ENCODE data around the gene ASNSD1. TPM values are rescaled to one million over a fixed set of nuclear protein-coding genes. Genes with fewer than 3 reads are reported as not detected.
"Not testable (repeated sequence)": the region's sequence is repeated elsewhere in the genome, so short reads cannot be mapped to it uniquely, and the experiment has no call there.

Gene ASNSD1
- total and polyA plus RNA-seq, 5 donors from 2014 or later = 46.3 to 84.5 (median 56.8) TPM

DNA sequence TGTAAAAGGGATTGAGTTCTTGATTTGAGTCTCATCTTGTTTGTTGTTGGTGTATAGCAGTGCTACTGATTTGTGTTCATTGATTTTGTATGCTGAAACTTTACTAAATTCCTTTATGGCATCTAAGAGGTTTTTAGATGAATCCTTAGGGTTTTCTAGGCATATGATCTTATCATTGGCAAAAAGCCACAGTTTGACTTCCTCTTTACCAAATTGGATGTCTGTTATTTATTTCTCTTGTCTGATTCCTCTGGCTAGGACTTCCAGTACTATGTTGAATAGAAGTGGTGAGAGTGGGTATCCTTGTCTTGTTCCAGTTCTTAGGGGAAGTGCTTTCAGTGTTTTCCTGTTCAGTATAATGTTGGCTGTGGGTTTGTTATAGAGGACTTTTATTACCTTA is 18.0 kb downstream of the ASNSD1 start:
- Mint-ChIP-seq H3K4me1 (peaks cover 26 to 67% (median 52%) of the 10 kb centered on the region in 4 donors), H3K4me3 (peak overlapping the region in 1 of 4 donors; percentile 27), H3K36me3 (peaks cover 27% of the 10 kb centered on the region), H3K27me3 (no peaks in the 10 kb centered on the region), H3K9me3 (peaks cover 0 to 7% (median 3%) of the 10 kb centered on the region in 7 donors), H3K27ac (peak overlapping the region in 1 of 3 donors; percentile 49)
- Histone ChIP-seq H3K9me3 (ENCODE audit: control insufficient read depth in 2 of 2, low read length in 2 of 2) (peaks cover 0 to 3% of the 10 kb centered on the region in 2 experiments), H3K4me3 (ENCODE audit: low read depth, low read length) (no peak overlapping the region), H3K27me3 (ENCODE audit: control insufficient read depth, insufficient read depth, low read length) (no peaks in the 10 kb centered on the region), H3K4me1 (ENCODE audit: control insufficient read depth, insufficient read depth, low read length, poor library complexity, severe bottlenecking) (peaks cover 20% of the 10 kb centered on the region), H3K36me3 (ENCODE audit: control insufficient read depth, insufficient read depth, low read length) (peaks cover 2% of the 10 kb centered on the region), H3K27ac (ENCODE audit: insufficient read depth, low read length, poor library complexity, severe bottlenecking) (no peak overlapping the region)
- ATAC-seq (ENCODE audit: low read depth in 2 of 2) (no peak), DNase-seq (no peak)

DNA sequence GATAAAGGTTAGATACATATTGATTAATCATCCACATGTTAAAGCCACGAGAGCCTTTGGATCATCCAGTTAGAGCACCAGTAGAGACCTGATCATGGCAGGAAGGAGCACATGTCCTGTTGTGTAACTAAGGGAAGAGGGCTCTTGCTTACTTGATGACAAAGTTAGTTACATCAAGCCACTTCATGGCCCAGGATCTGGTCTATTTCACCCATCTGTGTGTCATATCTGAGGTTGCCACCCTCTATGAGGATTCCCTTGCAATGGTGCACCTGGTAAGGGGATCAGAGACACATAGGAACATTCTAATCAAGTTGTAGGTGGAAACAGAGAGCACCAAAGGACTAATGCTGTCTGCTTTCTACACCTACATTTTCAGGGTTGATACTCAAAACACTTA is 19.9 kb downstream of the ASNSD1 start:
- Histone ChIP-seq H3K27me3 (ENCODE audit: control insufficient read depth, insufficient read depth, low read length) (no peaks in the 10 kb centered on the region), H3K27ac (ENCODE audit: insufficient read depth, low read length, poor library complexity, severe bottlenecking) (no peak overlapping the region), H3K4me3 (ENCODE audit: low read depth, low read length) (no peak overlapping the region), H3K4me1 (ENCODE audit: control insufficient read depth, insufficient read depth, low read length, poor library complexity, severe bottlenecking) (peaks cover 6% of the 10 kb centered on the region), H3K9me3 (ENCODE audit: control insufficient read depth in 2 of 2, low read length in 2 of 2) (peaks cover 0 to 3% of the 10 kb centered on the region in 2 experiments), H3K36me3 (ENCODE audit: control insufficient read depth, insufficient read depth, low read length) (peaks cover 2% of the 10 kb centered on the region)
- ATAC-seq (ENCODE audit: low read depth in 2 of 2) (no peak), DNase-seq (no peak)
- peaks cover 27% of the 10 kb centered on the region for H3K36me3 Mint-ChIP-seq
- H3K27me3 Mint-ChIP-seq = no peaks in the 10 kb centered on the region
- H3K4me1 Mint-ChIP-seq = peaks cover 27 to 64% (median 52%) of the 10 kb centered on the region in 4 donors
- no peak overlapping the region for H3K27ac Mint-ChIP-seq
- peaks cover 0 to 7% (median 3%) of the 10 kb centered on the region in 7 donors for H3K9me3 Mint-ChIP-seq
- no peak overlapping the region for H3K4me3 Mint-ChIP-seq

DNA sequence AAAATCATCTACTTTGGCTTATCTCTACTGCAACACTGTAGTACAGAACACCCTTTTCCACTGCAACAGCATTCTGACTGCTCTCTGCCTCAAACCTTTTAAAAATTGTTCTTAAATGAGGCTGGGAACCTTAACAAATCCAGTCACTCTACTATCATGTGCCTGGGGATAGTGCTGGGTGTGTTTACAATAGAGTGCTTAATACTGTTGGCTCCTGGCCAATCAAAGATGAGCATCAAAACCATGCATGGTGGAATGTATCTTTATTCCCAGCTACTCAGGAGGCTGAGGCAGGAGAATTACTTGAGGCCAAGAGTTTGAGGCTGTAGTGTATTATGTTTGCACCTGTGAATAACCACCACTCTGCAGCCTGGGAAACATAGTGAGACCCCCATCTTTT is 20.6 kb downstream of the ASNSD1 start:
- H3K27me3 Mint-ChIP-seq = no peaks in the 10 kb centered on the region
- H3K4me1 Mint-ChIP-seq = peaks cover 27 to 61% (median 52%) of the 10 kb centered on the region in 4 donors
- H3K9me3 Mint-ChIP-seq = peaks cover 0 to 7% (median 3%) of the 10 kb centered on the region in 7 donors
- Histone ChIP-seq H3K27me3 (ENCODE audit: control insufficient read depth, insufficient read depth, low read length) (no peaks in the 10 kb centered on the region), H3K36me3 (ENCODE audit: control insufficient read depth, insufficient read depth, low read length) (peaks cover 2% of the 10 kb centered on the region), H3K4me1 (ENCODE audit: control insufficient read depth, insufficient read depth, low read length, poor library complexity, severe bottlenecking) (peaks cover 6% of the 10 kb centered on the region), H3K4me3 (ENCODE audit: low read depth, low read length) (no peak overlapping the region), H3K27ac (ENCODE audit: insufficient read depth, low read length, poor library complexity, severe bottlenecking) (no peak overlapping the region), H3K9me3 (ENCODE audit: control insufficient read depth in 2 of 2, low read length in 2 of 2) (peaks cover 0 to 3% of the 10 kb centered on the region in 2 experiments)
- no peak overlapping the region for H3K27ac Mint-ChIP-seq
- peaks cover 29% of the 10 kb centered on the region for H3K36me3 Mint-ChIP-seq
- ATAC-seq (ENCODE audit: low read depth in 2 of 2) (no peak), DNase-seq (no peak)
- no peak overlapping the region for H3K4me3 Mint-ChIP-seq

GRCh38 chr2:189683348-189683747 is 22.1 kb downstream of the ASNSD1 start:
- Histone ChIP-seq H3K9me3 (ENCODE audit: control insufficient read depth in 2 of 2, low read length in 2 of 2) (peaks cover 0 to 3% of the 10 kb centered on the region in 2 experiments), H3K36me3 (ENCODE audit: control insufficient read depth, insufficient read depth, low read length) (peaks cover 2% of the 10 kb centered on the region), H3K4me3 (ENCODE audit: low read depth, low read length) (no peak overlapping the region), H3K27me3 (ENCODE audit: control insufficient read depth, insufficient read depth, low read length) (no peaks in the 10 kb centered on the region), H3K4me1 (ENCODE audit: control insufficient read depth, insufficient read depth, low read length, poor library complexity, severe bottlenecking) (peaks cover 6% of the 10 kb centered on the region), H3K27ac (ENCODE audit: insufficient read depth, low read length, poor library complexity, severe bottlenecking) (no peak overlapping the region)
- peaks cover 0 to 3% (median 2%) of the 10 kb centered on the region in 7 donors for H3K9me3 Mint-ChIP-seq
- H3K4me1 Mint-ChIP-seq = peaks cover 23 to 56% (median 52%) of the 10 kb centered on the region in 4 donors
- ATAC-seq (ENCODE audit: low read depth in 2 of 2) (no peak), DNase-seq (no peak)
- no peaks in the 10 kb centered on the region for H3K27me3 Mint-ChIP-seq
- H3K4me3 Mint-ChIP-seq = no peak overlapping the region
- peaks cover 21% of the 10 kb centered on the region for H3K36me3 Mint-ChIP-seq
- H3K27ac Mint-ChIP-seq = no peak overlapping the region

DNA sequence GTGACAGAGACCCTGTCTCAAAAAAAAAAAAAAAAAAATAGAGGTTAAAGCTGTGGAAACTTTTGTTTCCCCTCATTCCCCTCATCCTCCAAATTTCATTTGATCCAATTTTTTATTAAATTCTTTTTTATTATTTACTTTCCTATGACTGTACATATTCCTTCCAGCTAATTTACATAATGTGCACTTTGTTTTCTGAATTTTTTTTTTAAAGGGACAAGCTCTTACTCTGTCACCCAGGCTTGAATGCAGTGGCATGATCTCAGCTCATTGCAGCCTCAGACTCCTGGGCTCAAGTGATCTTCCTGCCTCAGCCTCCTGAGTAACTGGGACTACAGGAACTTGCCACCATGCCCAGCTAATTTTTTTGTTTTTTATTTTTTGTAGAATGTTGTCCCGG is 23.6 kb downstream of the ASNSD1 start:
- no peaks in the 10 kb centered on the region for H3K9me3 ChIP-seq (ENCODE audit: control insufficient read depth in 2 of 2, low read length in 2 of 2)
- Mint-ChIP-seq H3K27ac (no peak overlapping the region), H3K27me3 (no peaks in the 10 kb centered on the region), H3K36me3 (peaks cover 11% of the 10 kb centered on the region), H3K4me3 (no peak overlapping the region), H3K4me1 (peaks cover 16 to 42% (median 40%) of the 10 kb centered on the region in 4 donors), H3K9me3 (peaks cover 0 to 2% (median 0%) of the 10 kb centered on the region in 7 donors)
- no peaks in the 10 kb centered on the region for H3K36me3 ChIP-seq (ENCODE audit: control insufficient read depth, insufficient read depth, low read length)
- no peaks in the 10 kb centered on the region for H3K27me3 ChIP-seq (ENCODE audit: control insufficient read depth, insufficient read depth, low read length)
- no peak for ATAC-seq (ENCODE audit: low read depth in 2 of 2)
- no peak overlapping the region for H3K27ac ChIP-seq (ENCODE audit: insufficient read depth, low read length, poor library complexity, severe bottlenecking)
- no peak for DNase-seq
- H3K4me1 ChIP-seq (ENCODE audit: control insufficient read depth, insufficient read depth, low read length, poor library complexity, severe bottlenecking) = peaks cover 3% of the 10 kb centered on the region
- H3K4me3 ChIP-seq (ENCODE audit: low read depth, low read length) = no peak overlapping the region

DNA sequence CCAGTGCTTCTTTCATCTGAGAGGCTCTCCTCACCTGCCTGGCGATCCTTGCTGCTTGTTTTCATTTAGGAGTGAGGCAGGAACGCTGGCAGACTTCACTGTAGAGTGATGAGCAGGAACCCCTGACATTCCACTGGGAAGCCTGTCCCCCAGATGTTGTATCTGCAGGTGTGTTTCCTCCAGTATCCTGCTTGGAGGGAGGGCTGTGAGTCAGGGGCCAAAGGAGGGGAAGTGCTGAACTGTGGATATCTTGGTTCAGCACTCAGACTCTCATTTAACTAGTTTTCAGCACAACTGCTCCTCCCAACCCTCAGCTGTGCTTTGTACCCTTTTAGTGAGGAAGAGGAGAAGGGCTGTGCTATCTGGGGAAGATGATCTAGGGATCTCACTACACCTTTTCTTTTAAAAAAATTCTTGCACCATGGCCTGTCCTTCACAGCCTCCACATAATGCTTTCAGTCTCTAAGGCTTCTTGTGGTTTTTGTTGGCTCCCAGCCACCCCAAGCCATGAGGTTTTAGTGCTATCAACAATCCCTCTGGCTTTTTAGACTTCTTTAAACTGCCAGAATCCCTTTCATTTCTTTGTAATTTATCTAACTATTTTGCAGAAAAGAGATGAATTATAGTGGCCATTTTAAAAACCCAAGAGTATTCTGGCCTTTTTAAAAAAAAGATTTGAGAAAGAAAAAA is 24.4 kb downstream of the ASNSD1 start:
- no peaks in the 10 kb centered on the region for H3K27me3 Mint-ChIP-seq
- no peak overlapping the region for H3K4me3 ChIP-seq (ENCODE audit: low read depth, low read length)
- peak overlapping the region in 1 of 3 donors; percentile 48 for H3K27ac Mint-ChIP-seq
- no peak overlapping the region for H3K4me3 Mint-ChIP-seq
- H3K36me3 ChIP-seq (ENCODE audit: control insufficient read depth, insufficient read depth, low read length) = no peaks in the 10 kb centered on the region
- no peaks in the 10 kb centered on the region for H3K9me3 Mint-ChIP-seq
- H3K4me1 Mint-ChIP-seq = peaks cover 8 to 35% (median 33%) of the 10 kb centered on the region in 4 donors
- no peak overlapping the region for H3K27ac ChIP-seq (ENCODE audit: insufficient read depth, low read length, poor library complexity, severe bottlenecking)
- no peak for ATAC-seq (ENCODE audit: low read depth in 2 of 2)
- no peaks in the 10 kb centered on the region for H3K9me3 ChIP-seq (ENCODE audit: control insufficient read depth in 2 of 2, low read length in 2 of 2)
- peaks cover 1% of the 10 kb centered on the region for H3K4me1 ChIP-seq (ENCODE audit: control insufficient read depth, insufficient read depth, low read length, poor library complexity, severe bottlenecking)
- no peak for DNase-seq
- peaks cover 11% of the 10 kb centered on the region for H3K36me3 Mint-ChIP-seq
- H3K27me3 ChIP-seq (ENCODE audit: control insufficient read depth, insufficient read depth, low read length) = no peaks in the 10 kb centered on the region

DNA sequence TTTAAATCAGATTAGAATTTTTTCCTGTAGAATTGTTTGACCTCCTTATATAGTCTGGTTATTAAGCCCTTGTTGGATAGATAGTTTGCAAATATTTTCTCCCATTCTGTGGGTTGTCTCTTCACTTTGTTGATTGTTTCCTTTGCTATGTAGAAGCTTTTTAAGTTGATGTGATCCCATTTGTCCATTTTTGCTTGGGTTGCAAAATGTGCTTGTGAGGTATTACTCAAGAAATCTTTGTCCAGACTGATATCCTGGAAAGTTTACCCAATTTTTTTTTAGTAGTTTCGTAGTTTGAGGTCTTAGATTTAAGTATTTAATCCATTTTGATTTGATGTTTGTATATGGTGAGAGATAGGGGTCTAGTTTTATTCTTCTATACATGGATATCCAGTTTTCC is 26.5 kb downstream of the ASNSD1 start:
- not testable (repeated sequence) for H3K36me3 Mint-ChIP-seq; H3K27me3 ChIP-seq (ENCODE audit: control insufficient read depth, insufficient read depth, low read length); H3K4me1 ChIP-seq (ENCODE audit: control insufficient read depth, insufficient read depth, low read length, poor library complexity, severe bottlenecking); DNase-seq; H3K36me3 ChIP-seq (ENCODE audit: control insufficient read depth, insufficient read depth, low read length); H3K9me3 ChIP-seq (ENCODE audit: control insufficient read depth in 2 of 2, low read length in 2 of 2); H3K27me3 Mint-ChIP-seq; H3K4me3 ChIP-seq (ENCODE audit: low read depth, low read length); ATAC-seq (ENCODE audit: low read depth in 2 of 2); H3K9me3 Mint-ChIP-seq; H3K27ac ChIP-seq (ENCODE audit: insufficient read depth, low read length, poor library complexity, severe bottlenecking)
- peak overlapping the region in 1 of 3 donors; percentile 20 for H3K27ac Mint-ChIP-seq
- peaks cover 8 to 21% (median 17%) of the 10 kb centered on the region in 4 donors for H3K4me1 Mint-ChIP-seq
- peak overlapping the region in 1 of 4 donors; percentile 54 for H3K4me3 Mint-ChIP-seq

- H3K4me3 ChIP-seq (ENCODE audit: low read depth, low read length) = no peak overlapping the region
- DNase-seq = no peak
- no peaks in the 10 kb centered on the region for H3K9me3 ChIP-seq (ENCODE audit: control insufficient read depth in 2 of 2, low read length in 2 of 2)
- no peak for ATAC-seq (ENCODE audit: low read depth in 2 of 2)
- Mint-ChIP-seq H3K4me3 (no peak overlapping the region), H3K27me3 (no peaks in the 10 kb centered on the region), H3K27ac (no peak overlapping the region), H3K9me3 (no peaks in the 10 kb centered on the region), H3K4me1 (peaks cover 0 to 6% (median 5%) of the 10 kb centered on the region in 4 donors), H3K36me3 (peaks cover 6% of the 10 kb centered on the region)
- no peaks in the 10 kb centered on the region for H3K4me1 ChIP-seq (ENCODE audit: control insufficient read depth, insufficient read depth, low read length, poor library complexity, severe bottlenecking)
- H3K27ac ChIP-seq (ENCODE audit: insufficient read depth, low read length, poor library complexity, severe bottlenecking) = no peak overlapping the region
- H3K36me3 ChIP-seq (ENCODE audit: control insufficient read depth, insufficient read depth, low read length) = no peaks in the 10 kb centered on the region
- H3K27me3 ChIP-seq (ENCODE audit: control insufficient read depth, insufficient read depth, low read length) = no peaks in the 10 kb centered on the region
Observed at GRCh38 chr2:189696223-189696622, 35.0 kb downstream of the ASNSD1 start.
